Left ventricle myocardium inferior (tissue), 1 donor: ENCODE data around the gene CFAP74. TPM values are rescaled to one million over a fixed set of nuclear protein-coding genes. Genes with fewer than 3 reads are reported as not detected.

ENCODE experiments used
- DNase-seq: peaks from one replicate; pipeline ENCODE4 v3.0.0-alpha.2; 2020
- H3K27ac ChIP-seq: fragments of 200-600 bp; replicated peaks from 2 replicates; pipeline ENCODE4 v1.8.0; 2021
- H3K27me3 ChIP-seq: fragments of 200-600 bp; 2 replicates; pipeline ENCODE4 v1.8.0; 2021; ENCODE audit warnings: low read depth
- H3K36me3 ChIP-seq: fragments of 200-600 bp; 2 replicates; pipeline ENCODE4 v1.8.0; 2021
- H3K4me1 ChIP-seq: fragments of 200-600 bp; 2 replicates; pipeline ENCODE4 v1.8.0; 2021
- H3K4me3 ChIP-seq: fragments of 200-600 bp; 2 replicates; pipeline ENCODE4 v1.8.0; 2021; ENCODE audit warnings: mild to moderate bottlenecking, moderate library complexity
- H3K9me3 ChIP-seq: fragments of 200-600 bp; replicated peaks from 2 replicates; pipeline ENCODE4 v1.8.0; 2021
- CTCF ChIP-seq: fragments of 200-600 bp; IDR thresholded peaks from 2 replicates; pipeline ENCODE4 v1.8.0; 2021; ENCODE audit warnings: antibody characterized with exemption, mild to moderate bottlenecking, borderline replicate concordance
- intact Hi-C: fragments of 100-400 bp; cut with micrococcal nuclease; formaldehyde crosslinking; loops from one replicate; pipeline ENCODE4 v1.11.0; 2022
- total RNA-seq: library from RNA; stranded (reverse); fragmentation: NEBNext Ultra II Directional; extraction: Animal tissue kit (Norgen Biotek cat#: 25700); gene quantifications from one replicate; pipeline ENCODE4 v1.2.1, GENCODE V29; 2021
- donor health status: DM: no; HTN: yes; CAD: no; lungs with severe emphysema.

The CFAP74 gene
- total RNA-seq, 1 donor from 2014 or later = not detected

GRCh38 chr1:1997576-1997975 lies 6.0 kb downstream of the CFAP74 start:
- Histone ChIP-seq H3K9me3 (no peaks in the 10 kb centered on the region), H3K4me1 (no peaks in the 10 kb centered on the region), H3K27ac (no peak overlapping the region), H3K4me3 (no peak overlapping the region), H3K36me3 (no peaks in the 10 kb centered on the region), H3K27me3 (peaks cover 64% of the 10 kb centered on the region)
- intact Hi-C loops = no loop called here
- TF ChIP-seq CTCF = no peak
- DNase-seq = no peak

- Histone ChIP-seq H3K4me3 (no peak overlapping the region), H3K27me3 (peaks cover 50% of the 10 kb centered on the region), H3K36me3 (no peaks in the 10 kb centered on the region), H3K9me3 (no peaks in the 10 kb centered on the region), H3K4me1 (peaks cover 2% of the 10 kb centered on the region), H3K27ac (no peak overlapping the region)
- no peak for TF ChIP-seq CTCF
- intact Hi-C loops = no loop called here
- DNase-seq = no peak
These were observed 7.4 kb downstream of the CFAP74 start for GRCh38 chr1:1996207-1996651.

- Histone ChIP-seq H3K36me3 (no peaks in the 10 kb centered on the region), H3K4me1 (peaks cover 7% of the 10 kb centered on the region), H3K27ac (no peak overlapping the region), H3K9me3 (no peaks in the 10 kb centered on the region), H3K4me3 (no peak overlapping the region), H3K27me3 (peaks cover 43% of the 10 kb centered on the region)
- DNase-seq = no peak
- intact Hi-C loops = no loop called here
- no peak for TF ChIP-seq CTCF
These were observed 9.1 kb downstream of the CFAP74 start for GRCh38 chr1:1994536-1994935.

- peaks cover 14% of the 10 kb centered on the region for H3K4me1 ChIP-seq
- no peaks in the 10 kb centered on the region for H3K36me3 ChIP-seq
- peak overlapping the region; percentile 17 for H3K4me3 ChIP-seq
- TF ChIP-seq CTCF = no peak
- intact Hi-C loops = no loop called here
- DNase-seq = peak; percentile 29
- H3K27ac ChIP-seq = peak overlapping the region; percentile 74
- H3K27me3 ChIP-seq = peaks cover 57% of the 10 kb centered on the region
- no peaks in the 10 kb centered on the region for H3K9me3 ChIP-seq
These were observed 13.4 kb downstream of the CFAP74 start for GRCh38 chr1:1990222-1990621.

- intact Hi-C loops = no loop called here
These were observed 13.8 kb downstream of the CFAP74 start for GRCh38 chr1:1989789-1990188.

More at GRCh38 chr1:1989789-1990188, 13.8 kb downstream of the CFAP74 start:
- Histone ChIP-seq H3K27me3 (peaks cover 56% of the 10 kb centered on the region), H3K9me3 (no peaks in the 10 kb centered on the region), H3K4me3 (peak overlapping the region; percentile 17), H3K4me1 (peaks cover 14% of the 10 kb centered on the region), H3K36me3 (no peaks in the 10 kb centered on the region), H3K27ac (peak overlapping the region; percentile 74)
- no peak for DNase-seq
- TF ChIP-seq CTCF = no peak
